Activated B cell treated with CpG ODN at 0.5 μM for 24 hours (primary cell): Measurements from ENCODE around the gene ZNF428. TPM values are rescaled to one million over a fixed set of nuclear protein-coding genes. Genes with fewer than 3 reads are reported as not detected.
A peak's percentile ranks its signal among the peaks of the same experiment; 100 is the strongest.

Experiments
- ATAC-seq: fragments of 200-7000 bp; cut with Tn5 transposase; one replicate; pipeline ENCODE4 v1.10.0; 2021; ENCODE audit warnings: low read depth, mild to moderate bottlenecking, moderate library complexity
- CTCF ChIA-PET: fragments of 350-600 bp; sonication (Branson Sonifier 250); formaldehyde crosslinking; loops from one replicate; lab custom pipeline; 2021; ENCODE audit warnings: antibody characterized with exemption; lab: Charles Lee
- POLR2A ChIA-PET: fragments of 350-600 bp; sonication (Branson Sonifier 250); formaldehyde crosslinking; loops from one replicate; lab custom pipeline; 2021; ENCODE audit warnings: antibody characterized with exemption; lab: Charles Lee
- DNase-seq: peaks from one replicate; pipeline ENCODE4 v3.0.0; 2022
- H3K27ac Mint-ChIP-seq: one replicate; pipeline ENCODE4 v1.8.0; 2020; ENCODE audit warnings: mixed read lengths
- H3K27me3 Mint-ChIP-seq: one replicate; pipeline ENCODE4 v1.8.0; 2021; ENCODE audit warnings: mixed read lengths
- H3K36me3 Mint-ChIP-seq: one replicate; pipeline ENCODE4 v1.8.0; 2021; ENCODE audit warnings: low read depth, mixed read lengths
- H3K4me1 Mint-ChIP-seq: one replicate; pipeline ENCODE4 v1.8.0; 2021; ENCODE audit warnings: mixed read lengths
- H3K4me3 Mint-ChIP-seq: one replicate; pipeline ENCODE4 v1.8.0; 2020; ENCODE audit warnings: mild to moderate bottlenecking, mixed read lengths
- H3K9me3 Mint-ChIP-seq: one replicate; pipeline ENCODE4 v1.8.0; 2020; ENCODE audit warnings: mixed read lengths
- intact Hi-C: fragments of 100-400 bp; cut with micrococcal nuclease; formaldehyde crosslinking; loops from one replicate; pipeline ENCODE4 v1.15.1; 2024
- total RNA-seq: library from RNA; stranded (reverse); gene quantifications from 2 replicates; pipeline ENCODE4 v1.2.3, GENCODE V29; 2022
- TF ChIP-seq, protein P1 (sequence below): fragments of 200-600 bp; IDR thresholded peaks from one replicate; pipeline ENCODE4 v1.8.0; 2022; ENCODE audit warnings: antibody characterized with exemption, mild to moderate bottlenecking

The ZNF428 gene
- total RNA-seq, 1 donor from 2014 or later, result 26.2 TPM

DNA sequence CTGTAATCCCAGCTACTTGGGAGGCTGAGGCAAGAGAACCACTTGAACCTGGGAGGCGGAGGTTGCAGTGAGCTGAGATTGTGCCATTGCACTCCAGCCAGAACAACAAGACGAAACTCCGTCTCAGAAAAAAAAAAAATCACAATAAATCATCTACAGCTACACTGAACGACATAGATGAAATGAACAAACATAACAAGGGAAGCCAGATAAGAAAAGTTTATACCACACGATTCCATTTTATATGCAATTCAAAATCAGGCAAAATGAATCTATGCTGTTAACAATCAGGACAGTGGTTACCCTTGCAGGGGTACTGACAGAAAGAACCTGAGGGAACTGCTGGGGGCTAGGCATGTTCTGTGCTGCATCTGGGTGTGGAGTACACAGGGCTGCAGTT is 49.8 kb downstream of the ZNF428 start:
- Mint-ChIP-seq H3K9me3 (no peaks in the 10 kb centered on the region), H3K4me3 (no peak overlapping the region), H3K4me1 (peaks cover 32% of the 10 kb centered on the region), H3K27me3 (no peaks in the 10 kb centered on the region), H3K36me3 (peaks cover 20% of the 10 kb centered on the region), H3K27ac (no peak overlapping the region)
- intact Hi-C loops, result loop anchor here (10.0 kb wide), 1 partner anchor 215 kb away; the partner anchor contains the start of gene KCNN4
- TF ChIP-seq, protein P1, sequence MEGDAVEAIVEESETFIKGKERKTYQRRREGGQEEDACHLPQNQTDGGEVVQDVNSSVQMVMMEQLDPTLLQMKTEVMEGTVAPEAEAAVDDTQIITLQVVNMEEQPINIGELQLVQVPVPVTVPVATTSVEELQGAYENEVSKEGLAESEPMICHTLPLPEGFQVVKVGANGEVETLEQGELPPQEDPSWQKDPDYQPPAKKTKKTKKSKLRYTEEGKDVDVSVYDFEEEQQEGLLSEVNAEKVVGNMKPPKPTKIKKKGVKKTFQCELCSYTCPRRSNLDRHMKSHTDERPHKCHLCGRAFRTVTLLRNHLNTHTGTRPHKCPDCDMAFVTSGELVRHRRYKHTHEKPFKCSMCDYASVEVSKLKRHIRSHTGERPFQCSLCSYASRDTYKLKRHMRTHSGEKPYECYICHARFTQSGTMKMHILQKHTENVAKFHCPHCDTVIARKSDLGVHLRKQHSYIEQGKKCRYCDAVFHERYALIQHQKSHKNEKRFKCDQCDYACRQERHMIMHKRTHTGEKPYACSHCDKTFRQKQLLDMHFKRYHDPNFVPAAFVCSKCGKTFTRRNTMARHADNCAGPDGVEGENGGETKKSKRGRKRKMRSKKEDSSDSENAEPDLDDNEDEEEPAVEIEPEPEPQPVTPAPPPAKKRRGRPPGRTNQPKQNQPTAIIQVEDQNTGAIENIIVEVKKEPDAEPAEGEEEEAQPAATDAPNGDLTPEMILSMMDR, result no peak
- DNase-seq, result no peak
- ATAC-seq, result no peak
- CTCF ChIA-PET, result no interaction called here
- POLR2A ChIA-PET, result interaction anchor here (0.6 kb wide), 1 partner anchor 42 kb away, joined by 3 read pairs; no protein-coding TSS in a partner anchor

- CTCF ChIA-PET, result interaction anchor here (0.7 to 3.6 kb wide), 4 partner anchors 10 to 45 kb away, joined by 3 to 16 read pairs (median 4); partner anchors contain the start of gene ZNF575
- POLR2A ChIA-PET, result interaction anchor here (0.9 to 1.7 kb wide), 3 partner anchors 10 to 32 kb away, joined by 4 to 7 read pairs (median 7); partner anchors contain the start of genes IRGQ, XRCC1, ZNF575 and ZNF576
- Mint-ChIP-seq H3K27ac (peak overlapping the region; percentile 93), H3K27me3 (no peaks in the 10 kb centered on the region), H3K36me3 (peaks cover 17% of the 10 kb centered on the region), H3K9me3 (no peaks in the 10 kb centered on the region), H3K4me3 (no peak overlapping the region), H3K4me1 (peaks cover 56% of the 10 kb centered on the region)
- ATAC-seq, result no peak
- no peak for DNase-seq
- TF ChIP-seq, protein P1, result no peak
- intact Hi-C loops, result loop anchor here (10.0 kb wide), 1 partner anchor 220 kb away; the partner anchor contains the start of gene KCNN4
Measured at GRCh38 chr19:43564800-43565199, 54.6 kb downstream of the ZNF428 start.

- ChIA-PET CTCF (interaction anchor here (1.1 to 3.6 kb wide), 2 partner anchors 9 to 44 kb away, joined by 3 to 16 read pairs; no protein-coding TSS in a partner anchor), POLR2A (interaction anchor here (0.8 to 2.2 kb wide), 3 partner anchors 11 to 105 kb away, joined by 3 to 7 read pairs (median 7); partner anchors contain the start of genes XRCC1 and ZNF575)
- DNase-seq, result no peak
- Mint-ChIP-seq H3K27ac (peak overlapping the region; percentile 93), H3K9me3 (no peaks in the 10 kb centered on the region), H3K4me3 (no peak overlapping the region), H3K27me3 (no peaks in the 10 kb centered on the region), H3K36me3 (peaks cover 19% of the 10 kb centered on the region), H3K4me1 (peaks cover 58% of the 10 kb centered on the region)
- TF ChIP-seq, protein P1, result no peak
- intact Hi-C loops, result loop anchor here (2.0 to 10.0 kb wide), 3 partner anchors 29 to 221 kb away; partner anchors contain the start of genes KCNN4 and ZNF428
- no peak for ATAC-seq
Measured at GRCh38 chr19:43563816-43564457, 55.5 kb downstream of the ZNF428 start.

- no peaks in the 10 kb centered on the region for H3K27me3 Mint-ChIP-seq
- peak; percentile 56 for DNase-seq
- peaks cover 23% of the 10 kb centered on the region for H3K36me3 Mint-ChIP-seq
- H3K4me3 Mint-ChIP-seq, result peak overlapping the region; percentile 56
- CTCF ChIA-PET, result interaction anchor here (0.9 to 3.6 kb wide), 2 partner anchors 8 to 32 kb away, joined by 3 to 16 read pairs; no protein-coding TSS in a partner anchor
- H3K27ac Mint-ChIP-seq, result peak overlapping the region; percentile 93
- TF ChIP-seq, protein P1, result no peak
- peak; percentile 84 for ATAC-seq
- intact Hi-C loops, result loop anchor here (1.0 to 10.0 kb wide), 6 partner anchors 13 to 222 kb away; partner anchors contain the start of genes IRGQ, KCNN4, PINLYP and XRCC1
- POLR2A ChIA-PET, result interaction anchor here (1.0 to 2.2 kb wide), 2 partner anchors 12 to 33 kb away, joined by 4 to 7 read pairs; partner anchors contain the start of genes IRGQ and XRCC1
- H3K4me1 Mint-ChIP-seq, result peaks cover 58% of the 10 kb centered on the region
- H3K9me3 Mint-ChIP-seq, result no peaks in the 10 kb centered on the region
Measured at GRCh38 chr19:43562698-43563241, 56.7 kb downstream of the ZNF428 start.
